Mononuclear cell (primary cell): ENCODE measurements around the gene RCAN1. TPM values are rescaled to one million over a fixed set of nuclear protein-coding genes. Genes with fewer than 3 reads are reported as not detected.
"Not testable (repeated sequence)": the region's sequence is repeated elsewhere in the genome, so short reads cannot be mapped to it uniquely, and the experiment has no call there.

Experiments
- H3K27me3 ChIP-seq: 2 replicates; pipeline ENCODE4 v1.6.0; 2011; ENCODE audit warnings: low read length, control low read depth; ENCODE audit not compliant: insufficient read depth
- H3K4me1 ChIP-seq: 2 replicates; pipeline ENCODE4 v1.5.1; 2011; ENCODE audit warnings: mild to moderate bottlenecking, low read length, control low read depth; ENCODE audit not compliant: insufficient read depth
- H3K4me3 ChIP-seq: 2 replicates; pipeline ENCODE4 v1.5.1; 2011; ENCODE audit warnings: mild to moderate bottlenecking, low read length, moderate library complexity
- H3K9me3 ChIP-seq: 2 replicates; pipeline ENCODE4 v1.5.1; 2011; ENCODE audit warnings: low read depth, mild to moderate bottlenecking, control low read depth, low read length
- total RNA-seq: library from RNA; depleted of rRNA; stranded (reverse); fragments of >200 nt; gene quantifications from one replicate; pipeline ENCODE4 v1.2.3, GENCODE V29; 2012

Gene RCAN1
- total RNA-seq, 1 donor, result 6.2 TPM

DNA sequence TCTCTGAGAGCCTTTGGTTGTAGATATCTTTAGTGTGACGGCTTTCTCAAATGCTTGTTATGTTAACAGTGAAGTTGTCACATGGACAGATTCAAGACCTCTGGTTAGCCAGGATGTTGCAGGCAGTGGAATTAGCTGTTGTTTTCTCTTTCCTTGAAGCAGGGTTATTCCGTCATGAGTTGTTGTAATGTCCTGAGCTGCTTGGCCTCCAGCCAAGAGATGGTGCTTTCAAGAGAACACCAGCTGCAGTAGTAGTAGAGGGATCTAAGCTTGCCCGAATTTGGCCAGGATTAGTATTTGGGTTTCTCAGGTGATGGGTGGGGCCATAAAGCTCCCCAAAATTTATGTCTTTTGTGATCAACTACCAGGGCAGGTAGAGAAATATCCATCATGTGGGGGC, 116.3 kb downstream of the RCAN1 start:
- Histone ChIP-seq H3K9me3 (peaks cover 21% of the 10 kb centered on the region), H3K27me3 (peaks cover 7% of the 10 kb centered on the region), H3K4me1 (no peaks in the 10 kb centered on the region), H3K4me3 (no peak overlapping the region)

DNA sequence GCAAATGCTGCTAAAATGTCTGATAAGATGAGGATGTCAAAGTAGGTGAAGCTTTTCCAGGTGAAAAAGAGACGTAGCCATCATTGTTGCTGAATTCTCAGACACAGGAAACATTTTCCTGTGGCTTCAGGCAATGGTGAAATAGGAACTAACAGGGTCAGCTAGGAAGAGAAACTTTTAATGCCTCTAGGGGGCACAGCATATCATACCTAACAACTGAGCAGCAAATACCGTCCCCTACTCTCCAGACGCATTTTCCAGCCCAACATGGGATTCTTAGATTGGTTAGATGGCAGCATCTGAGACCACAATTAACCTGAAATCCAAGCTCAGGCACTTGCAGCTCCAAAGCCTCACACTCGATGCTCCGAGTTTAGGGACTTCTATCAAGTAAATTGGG, 131.1 kb downstream of the RCAN1 start:
- not testable (repeated sequence) for H3K9me3 ChIP-seq, H3K27me3 ChIP-seq, H3K4me1 ChIP-seq, H3K4me3 ChIP-seq

DNA sequence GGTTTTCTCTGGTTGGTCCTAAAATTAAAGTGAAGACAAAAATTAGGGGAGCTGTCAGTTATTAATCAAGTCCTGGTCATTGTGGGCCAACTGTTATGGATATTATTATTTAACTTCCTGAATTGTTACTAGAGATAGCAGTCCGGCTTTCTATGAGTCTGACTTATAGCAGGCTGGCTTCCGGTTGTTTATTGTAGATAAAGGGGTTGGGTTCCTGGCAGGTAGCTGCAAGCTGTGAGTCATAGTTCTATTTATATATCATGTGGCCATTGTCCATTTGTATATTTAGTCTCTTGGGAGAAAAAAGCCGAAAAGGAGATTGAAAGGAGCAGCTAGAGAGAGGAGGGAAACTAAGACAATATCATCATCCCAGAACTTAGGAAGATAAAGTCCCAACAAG, 131.5 kb downstream of the RCAN1 start:
- not testable (repeated sequence) for H3K9me3 ChIP-seq, H3K4me3 ChIP-seq, H3K4me1 ChIP-seq, H3K27me3 ChIP-seq

DNA sequence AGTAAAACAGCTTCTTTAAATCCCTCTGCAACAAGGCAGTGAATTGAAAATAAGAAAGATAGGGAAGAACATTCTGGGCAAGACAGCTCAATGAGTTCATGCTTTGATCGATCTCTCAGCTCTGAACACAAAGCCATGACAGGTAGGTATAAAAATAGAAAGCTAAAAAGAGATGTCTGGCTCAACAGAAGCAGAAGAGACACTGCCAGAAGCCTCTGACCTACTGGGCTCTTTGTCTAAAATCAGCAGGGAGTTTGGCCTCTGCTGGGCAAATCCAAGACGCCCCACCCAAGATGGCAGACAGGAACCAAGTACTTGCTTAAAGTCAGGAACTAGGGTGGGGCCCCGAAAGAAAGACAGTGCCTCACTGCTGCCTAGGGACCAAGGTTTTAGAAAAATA, 147.6 kb downstream of the RCAN1 start:
- not testable (repeated sequence) for H3K4me3 ChIP-seq, H3K27me3 ChIP-seq, H3K4me1 ChIP-seq, H3K9me3 ChIP-seq

Other genes starting within 250 kb of the RCAN1 start
- 2.1 TPM for gene SMIM11, start 239.6 kb downstream of the RCAN1 start, total RNA-seq
- gene SMIM34, start 191.2 kb downstream of the RCAN1 start, total RNA-seq, result not detected
- gene KCNE1, start 102.9 kb downstream of the RCAN1 start, total RNA-seq, result 1.2 TPM
- 0.10 TPM for gene CLIC6, start 53.9 kb upstream of the RCAN1 start, total RNA-seq